ENCODE results near the gene SLC7A1. TPM values are rescaled to one million over a fixed set of nuclear protein-coding genes. Genes with fewer than 3 reads are reported as not detected.

The SLC7A1 gene
- total and polyA plus RNA-seq, 2 of the 8 experiments (the other 6 are each of a cell fraction or from before 2014, with no cell fraction given), result 26.8 to 114 TPM

- TF ChIP-seq BACH1 (IDR thresholded peaks at IDR 0.05; ENCODE audit: low read length), result no peak
- TF ChIP-seq KDM5A (IDR thresholded peaks at IDR 0.05; ENCODE audit: low read length), result no peak
- TF ChIP-seq RAD21 (IDR thresholded peaks at IDR 0.05 in 1 of 2, conservative IDR thresholded peaks at IDR 0.05 in 1 of 2; ENCODE audit: low read depth in 2 of 2, low read length in 2 of 2), result no peak
- 0 out of 3 replicates have a peak, but pooled peaks of 1 of the 2 experiments have one; percentile 33 for TF ChIP-seq POLR2A (IDR thresholded peaks at IDR 0.05; ENCODE audit: control extremely low read depth in 1 of 2, low read depth in 2 of 2, low read length in 2 of 2)
- TF ChIP-seq TCF12 (IDR thresholded peaks at IDR 0.05; ENCODE audit: low read depth, low read length), result no peak
- no peak for TF ChIP-seq JUN (IDR thresholded peaks at IDR 0.05; ENCODE audit: low read depth, low read length)
Measured at GRCh38 chr13:29510651-29511084, 84.8 kb downstream of the SLC7A1 start (continued).

Data from H1 (cell line).